H1 (cell line): ENCODE results near the gene GABRD.

ENCODE experiments used
- CEBPB ChIP-seq: IDR thresholded peaks from 2 replicates; pipeline ENCODE4 v1.6.1; 2012; ENCODE audit warnings: low read depth, low read length
- CREB1 ChIP-seq: IDR thresholded peaks from 2 replicates; pipeline ENCODE4 v1.6.1; 2012; ENCODE audit warnings: inconsistent platforms
- EGR1 ChIP-seq: IDR thresholded peaks from 2 replicates; pipeline ENCODE4 v1.6.1; 2011; ENCODE audit warnings: low read depth, low read length, borderline replicate concordance
- EZH2 ChIP-seq: fragments of 200-600 bp; sonication (generic); IDR thresholded peaks from 2 replicates; pipeline ENCODE4 v1.7.1; 2012; ENCODE audit warnings: low read depth, mild to moderate bottlenecking, moderate library complexity, low read length, inconsistent platforms; ENCODE audit not compliant: severe bottlenecking
- KDM5A ChIP-seq: fragments of 200-600 bp; IDR thresholded peaks from 2 replicates; pipeline ENCODE4 v1.7.1; 2012; ENCODE audit warnings: mild to moderate bottlenecking, low read length, inconsistent platforms, mixed read lengths
- MAFK ChIP-seq: IDR thresholded peaks from 2 replicates; pipeline ENCODE4 v1.6.1; 2012; ENCODE audit warnings: low read depth, mild to moderate bottlenecking, improper control_type of control experiment, low read length
- POLR2A ChIP-seq, 2 experiments: IDR thresholded peaks; 1 replicate in 1 of 2; 2 replicates in 1 of 2; pipeline ENCODE4 v1.6.1; 2011; ENCODE audit warnings: low read depth in 2 of 2, low read length in 2 of 2, mild to moderate bottlenecking in 2 of 2; ENCODE audit errors: control extremely low read depth in 1 of 2
- POLR2AphosphoS5 ChIP-seq: IDR thresholded peaks from 2 replicates; pipeline ENCODE4 v1.6.1; 2011; ENCODE audit warnings: low read depth, low read length
- RXRA ChIP-seq: IDR thresholded peaks from 2 replicates; pipeline ENCODE4 v1.6.1; 2011; ENCODE audit warnings: low read depth, mild to moderate bottlenecking, low read length, moderate library complexity; ENCODE audit not compliant: insufficient read depth
- SP4 ChIP-seq: IDR thresholded peaks from 2 replicates; pipeline ENCODE4 v1.6.1; 2012; ENCODE audit warnings: low read length, inconsistent platforms
- TBP ChIP-seq: IDR thresholded peaks from 2 replicates; pipeline ENCODE4 v1.6.1; 2011; ENCODE audit warnings: low read depth, low read length, improper control_type of control experiment
- ZNF274 ChIP-seq: IDR thresholded peaks from 2 replicates; pipeline ENCODE4 v1.7.0; 2012; ENCODE audit warnings: low read length, borderline replicate concordance; ENCODE audit errors: extremely low read depth
- TF ChIP-seq, protein P1 (sequence below), 3 experiments: IDR thresholded peaks; 1 replicate in 2 of 3; 2 replicates in 1 of 3; pipeline versions ENCODE4 v1.5.1 to v1.6.1; 2011; ENCODE audit warnings: low read length in 3 of 3, mild to moderate bottlenecking in 3 of 3, inconsistent platforms in 2 of 3, low read depth in 1 of 3, moderate library complexity in 1 of 3; ENCODE audit not compliant: insufficient read depth in 1 of 3; ENCODE audit errors: control extremely low read depth in 1 of 3
- TF ChIP-seq, protein P2 (sequence below): IDR thresholded peaks from 2 replicates; pipeline ENCODE4 v1.6.1; 2012; ENCODE audit warnings: low read length, inconsistent platforms

DNA sequence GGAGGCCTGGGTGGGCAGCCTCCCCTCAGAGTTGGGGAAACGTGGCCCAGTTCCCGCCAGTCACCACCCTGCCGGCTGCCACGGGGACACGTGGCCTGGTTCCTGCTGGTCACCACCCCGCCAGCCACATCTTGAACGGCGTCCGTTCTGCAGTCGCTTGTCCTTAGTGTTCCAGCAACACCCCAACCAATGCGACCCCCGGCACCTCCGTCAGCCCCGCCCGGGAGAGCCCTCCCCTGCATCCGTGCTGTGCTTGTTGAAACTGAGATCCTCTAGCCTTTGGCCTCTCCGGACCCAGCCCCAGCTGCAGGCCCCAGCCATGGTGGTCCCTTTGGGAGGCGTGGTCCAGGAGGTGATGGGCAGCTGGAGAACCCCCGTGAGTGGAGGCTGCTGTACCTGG is 49.8 kb downstream of the GABRD start:
- TF ChIP-seq SP4 (no peak), POLR2AphosphoS5 (no peak), RXRA (no peak), ZNF274 (no peak), MAFK (no peak), EGR1 (no peak), CEBPB (no peak), CREB1 (no peak), EZH2 (no peak), KDM5A (no peak), POLR2A (IDR thresholded peaks at IDR 0.05; ENCODE audit: control extremely low read depth in 1 of 2, low read depth in 2 of 2, low read length in 2 of 2) (no peak), TBP (no peak)
- TF ChIP-seq, protein P1, sequence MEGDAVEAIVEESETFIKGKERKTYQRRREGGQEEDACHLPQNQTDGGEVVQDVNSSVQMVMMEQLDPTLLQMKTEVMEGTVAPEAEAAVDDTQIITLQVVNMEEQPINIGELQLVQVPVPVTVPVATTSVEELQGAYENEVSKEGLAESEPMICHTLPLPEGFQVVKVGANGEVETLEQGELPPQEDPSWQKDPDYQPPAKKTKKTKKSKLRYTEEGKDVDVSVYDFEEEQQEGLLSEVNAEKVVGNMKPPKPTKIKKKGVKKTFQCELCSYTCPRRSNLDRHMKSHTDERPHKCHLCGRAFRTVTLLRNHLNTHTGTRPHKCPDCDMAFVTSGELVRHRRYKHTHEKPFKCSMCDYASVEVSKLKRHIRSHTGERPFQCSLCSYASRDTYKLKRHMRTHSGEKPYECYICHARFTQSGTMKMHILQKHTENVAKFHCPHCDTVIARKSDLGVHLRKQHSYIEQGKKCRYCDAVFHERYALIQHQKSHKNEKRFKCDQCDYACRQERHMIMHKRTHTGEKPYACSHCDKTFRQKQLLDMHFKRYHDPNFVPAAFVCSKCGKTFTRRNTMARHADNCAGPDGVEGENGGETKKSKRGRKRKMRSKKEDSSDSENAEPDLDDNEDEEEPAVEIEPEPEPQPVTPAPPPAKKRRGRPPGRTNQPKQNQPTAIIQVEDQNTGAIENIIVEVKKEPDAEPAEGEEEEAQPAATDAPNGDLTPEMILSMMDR (IDR thresholded peaks at IDR 0.05; ENCODE audit: control extremely low read depth in 1 of 3, insufficient read depth in 1 of 3, low read depth in 1 of 3, low read length in 3 of 3), result no peak
- TF ChIP-seq, protein P2, sequence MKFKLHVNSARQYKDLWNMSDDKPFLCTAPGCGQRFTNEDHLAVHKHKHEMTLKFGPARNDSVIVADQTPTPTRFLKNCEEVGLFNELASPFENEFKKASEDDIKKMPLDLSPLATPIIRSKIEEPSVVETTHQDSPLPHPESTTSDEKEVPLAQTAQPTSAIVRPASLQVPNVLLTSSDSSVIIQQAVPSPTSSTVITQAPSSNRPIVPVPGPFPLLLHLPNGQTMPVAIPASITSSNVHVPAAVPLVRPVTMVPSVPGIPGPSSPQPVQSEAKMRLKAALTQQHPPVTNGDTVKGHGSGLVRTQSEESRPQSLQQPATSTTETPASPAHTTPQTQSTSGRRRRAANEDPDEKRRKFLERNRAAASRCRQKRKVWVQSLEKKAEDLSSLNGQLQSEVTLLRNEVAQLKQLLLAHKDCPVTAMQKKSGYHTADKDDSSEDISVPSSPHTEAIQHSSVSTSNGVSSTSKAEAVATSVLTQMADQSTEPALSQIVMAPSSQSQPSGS, result no peak
